ENCODE results near the gene ERC2. TPM values are rescaled to one million over a fixed set of nuclear protein-coding genes. Genes with fewer than 3 reads are reported as not detected.

The ERC2 gene
- total and polyA plus RNA-seq, 2 of the 13 experiments (the other 11 are each of a cell fraction or from before 2014, with no cell fraction given) = 0.16 to 0.22 TPM

GRCh38 chr3:55910543-55910942, 557.7 kb downstream of the ERC2 start (continued):
- TF ChIP-seq, protein P1, sequence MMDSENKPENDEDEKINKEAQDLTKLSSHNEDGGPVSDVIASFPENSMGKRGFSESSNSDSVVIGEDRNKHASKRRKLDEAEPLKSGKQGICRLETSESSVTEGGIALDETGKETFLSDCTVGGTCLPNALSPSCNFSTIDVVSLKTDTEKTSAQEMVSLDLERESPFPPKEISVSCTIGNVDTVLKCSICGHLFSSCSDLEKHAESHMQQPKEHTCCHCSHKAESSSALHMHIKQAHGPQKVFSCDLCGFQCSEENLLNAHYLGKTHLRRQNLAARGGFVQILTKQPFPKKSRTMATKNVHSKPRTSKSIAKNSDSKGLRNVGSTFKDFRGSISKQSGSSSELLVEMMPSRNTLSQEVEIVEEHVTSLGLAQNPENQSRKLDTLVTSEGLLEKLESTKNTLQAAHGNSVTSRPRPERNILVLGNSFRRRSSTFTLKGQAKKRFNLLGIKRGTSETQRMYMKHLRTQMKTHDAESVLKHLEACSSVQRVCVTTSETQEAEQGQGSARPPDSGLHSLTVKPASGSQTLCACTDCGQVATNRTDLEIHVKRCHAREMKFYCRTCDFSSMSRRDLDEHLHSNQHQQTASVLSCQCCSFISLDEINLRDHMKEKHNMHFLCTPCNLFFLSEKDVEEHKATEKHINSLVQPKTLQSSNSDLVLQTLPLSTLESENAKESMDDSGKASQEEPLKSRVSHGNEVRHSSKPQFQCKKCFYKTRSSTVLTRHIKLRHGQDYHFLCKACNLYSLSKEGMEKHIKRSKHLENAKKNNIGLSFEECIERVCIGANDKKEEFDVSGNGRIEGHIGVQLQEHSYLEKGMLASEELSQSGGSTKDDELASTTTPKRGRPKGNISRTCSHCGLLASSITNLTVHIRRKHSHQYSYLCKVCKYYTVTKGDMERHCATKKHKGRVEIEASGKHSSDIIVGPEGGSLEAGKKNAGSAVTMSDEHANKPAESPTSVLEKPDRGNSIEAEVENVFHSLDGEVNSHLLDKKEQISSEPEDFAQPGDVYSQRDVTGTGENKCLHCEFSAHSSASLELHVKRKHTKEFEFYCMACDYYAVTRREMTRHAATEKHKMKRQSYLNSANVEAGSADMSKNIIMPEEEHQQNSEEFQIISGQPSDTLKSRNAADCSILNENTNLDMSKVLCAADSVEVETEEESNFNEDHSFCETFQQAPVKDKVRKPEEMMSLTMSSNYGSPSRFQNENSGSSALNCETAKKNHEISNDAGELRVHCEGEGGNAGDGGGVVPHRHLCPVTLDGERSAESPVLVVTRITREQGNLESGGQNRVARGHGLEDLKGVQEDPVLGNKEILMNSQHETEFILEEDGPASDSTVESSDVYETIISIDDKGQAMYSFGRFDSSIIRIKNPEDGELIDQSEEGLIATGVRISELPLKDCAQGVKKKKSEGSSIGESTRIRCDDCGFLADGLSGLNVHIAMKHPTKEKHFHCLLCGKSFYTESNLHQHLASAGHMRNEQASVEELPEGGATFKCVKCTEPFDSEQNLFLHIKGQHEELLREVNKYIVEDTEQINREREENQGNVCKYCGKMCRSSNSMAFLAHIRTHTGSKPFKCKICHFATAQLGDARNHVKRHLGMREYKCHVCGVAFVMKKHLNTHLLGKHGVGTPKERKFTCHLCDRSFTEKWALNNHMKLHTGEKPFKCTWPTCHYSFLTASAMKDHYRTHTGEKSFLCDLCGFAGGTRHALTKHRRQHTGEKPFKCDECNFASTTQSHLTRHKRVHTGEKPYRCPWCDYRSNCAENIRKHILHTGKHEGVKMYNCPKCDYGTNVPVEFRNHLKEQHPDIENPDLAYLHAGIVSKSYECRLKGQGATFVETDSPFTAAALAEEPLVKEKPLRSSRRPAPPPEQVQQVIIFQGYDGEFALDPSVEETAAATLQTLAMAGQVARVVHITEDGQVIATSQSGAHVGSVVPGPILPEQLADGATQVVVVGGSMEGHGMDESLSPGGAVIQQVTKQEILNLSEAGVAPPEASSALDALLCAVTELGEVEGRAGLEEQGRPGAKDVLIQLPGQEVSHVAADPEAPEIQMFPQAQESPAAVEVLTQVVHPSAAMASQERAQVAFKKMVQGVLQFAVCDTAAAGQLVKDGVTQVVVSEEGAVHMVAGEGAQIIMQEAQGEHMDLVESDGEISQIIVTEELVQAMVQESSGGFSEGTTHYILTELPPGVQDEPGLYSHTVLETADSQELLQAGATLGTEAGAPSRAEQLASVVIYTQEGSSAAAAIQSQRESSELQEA (CRISPR knock-in tag; IDR thresholded peaks at IDR 0.05; ENCODE audit: not compliant biosample characterization) = no peak
- TF ChIP-seq NONO (IDR thresholded peaks at IDR 0.05) (no peak), NONO (CRISPR knock-in tag; conservative IDR thresholded peaks at IDR 0.05) (no peak)

DNA sequence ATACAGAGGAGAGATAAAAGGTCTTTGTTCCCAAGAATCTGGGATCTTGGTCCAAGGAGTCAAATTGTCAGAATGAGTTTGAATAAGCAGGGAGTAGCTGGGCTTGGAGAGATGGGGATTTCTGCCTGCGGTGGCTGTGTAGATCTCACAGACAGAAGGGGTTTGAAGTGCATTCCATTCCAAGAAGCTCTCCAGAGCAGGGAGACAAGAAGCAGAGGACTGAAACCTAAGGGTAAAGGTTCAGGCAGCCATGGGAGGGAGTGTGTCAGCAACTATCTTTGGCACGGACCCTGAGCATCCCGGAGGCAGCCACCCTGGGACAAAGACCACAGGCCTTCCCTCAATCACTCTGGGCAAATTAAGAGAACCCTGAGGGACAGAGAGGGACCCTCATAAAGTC, 558.9 kb downstream of the ERC2 start:
- 0% methylated on average over 3 of the region's 3 CpGs for WGBS (ENCODE audit: low lambda C conversion rate)
- intact Hi-C loops (cut with micrococcal nuclease; ENCODE audit: unreplicated experiment) (no loop called here), in situ Hi-C loops (cut with HindIII; ENCODE audit: extremely low pct_ligation_motif_present, low pct_unique_long_range_greater_than_20kb) (loop anchor here (25.0 kb wide), 1 partner anchor 1047 kb away; no protein-coding TSS in a partner anchor)
- H3K79me2 ChIP-seq (ENCODE audit: insufficient read depth, low read length) = no peaks in the 10 kb centered on the region
- no peak for ATAC-seq
- H4K20me1 ChIP-seq (ENCODE audit: insufficient read depth, low read length) = no peaks in the 10 kb centered on the region
- no TSS peak for BruUV-seq (replicated peaks)
- no peak overlapping the region for H2AFZ ChIP-seq (ENCODE audit: low read length)
- H3K9ac ChIP-seq (ENCODE audit: insufficient read depth, low read depth, low read length) = no peak overlapping the region
- H3K9me3 ChIP-seq (ENCODE audit: low read length) = no peaks in the 10 kb centered on the region
- no peaks in the 10 kb centered on the region for H3K27me3 ChIP-seq (ENCODE audit: control insufficient read depth in 1 of 2, insufficient read depth in 2 of 2, low read length in 2 of 2)
- H3K4me3 ChIP-seq (replicated peaks in 1 of 3; ENCODE audit: insufficient read depth in 1 of 3, low read depth in 2 of 3, low read length in 3 of 3) = no peak overlapping the region
- CTCF ChIA-PET (ENCODE audit: low intra/inter-chr PET ratio, low total read pairs) = no interaction called here
- no peaks in the 10 kb centered on the region for H3K36me3 ChIP-seq (replicated peaks in 1 of 2; ENCODE audit: control insufficient read depth in 1 of 2, insufficient read depth in 2 of 2, low read length in 2 of 2)
- H3K4me2 ChIP-seq (ENCODE audit: low read depth, low read length) = no peak overlapping the region
- H3K27ac ChIP-seq (ENCODE audit: extremely low read length, insufficient read depth, low read length) = no peak overlapping the region
- no peak for FAIRE-seq
- no peaks in the 10 kb centered on the region for H3K4me1 ChIP-seq (ENCODE audit: insufficient read depth, low read length)
- no peak for DNase-seq (ENCODE audit: low spot score)
- POLR2A ChIA-PET = no interaction called here
- TF ChIP-seq, protein P2, sequence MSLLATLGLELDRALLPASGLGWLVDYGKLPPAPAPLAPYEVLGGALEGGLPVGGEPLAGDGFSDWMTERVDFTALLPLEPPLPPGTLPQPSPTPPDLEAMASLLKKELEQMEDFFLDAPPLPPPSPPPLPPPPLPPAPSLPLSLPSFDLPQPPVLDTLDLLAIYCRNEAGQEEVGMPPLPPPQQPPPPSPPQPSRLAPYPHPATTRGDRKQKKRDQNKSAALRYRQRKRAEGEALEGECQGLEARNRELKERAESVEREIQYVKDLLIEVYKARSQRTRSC (CRISPR knock-in tag; IDR thresholded peaks at IDR 0.05; ENCODE audit: low read depth) = no peak
- no peak for TF ChIP-seq CREBL2 (CRISPR knock-in tag; IDR thresholded peaks at IDR 0.05; ENCODE audit: borderline replicate concordance)
- no peak for TF ChIP-seq POGK (CRISPR knock-in tag; conservative IDR thresholded peaks at IDR 0.05)
- no peak for TF ChIP-seq ZNF260 (CRISPR knock-in tag; IDR thresholded peaks at IDR 0.05; ENCODE audit: borderline replicate concordance, low read depth)
- no peak for TF ChIP-seq GABPB1 (CRISPR knock-in tag; IDR thresholded peaks at IDR 0.05)
- TF ChIP-seq, protein P3, sequence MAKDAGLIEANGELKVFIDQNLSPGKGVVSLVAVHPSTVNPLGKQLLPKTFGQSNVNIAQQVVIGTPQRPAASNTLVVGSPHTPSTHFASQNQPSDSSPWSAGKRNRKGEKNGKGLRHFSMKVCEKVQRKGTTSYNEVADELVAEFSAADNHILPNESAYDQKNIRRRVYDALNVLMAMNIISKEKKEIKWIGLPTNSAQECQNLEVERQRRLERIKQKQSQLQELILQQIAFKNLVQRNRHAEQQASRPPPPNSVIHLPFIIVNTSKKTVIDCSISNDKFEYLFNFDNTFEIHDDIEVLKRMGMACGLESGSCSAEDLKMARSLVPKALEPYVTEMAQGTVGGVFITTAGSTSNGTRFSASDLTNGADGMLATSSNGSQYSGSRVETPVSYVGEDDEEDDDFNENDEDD (CRISPR knock-in tag; IDR thresholded peaks at IDR 0.05; ENCODE audit: borderline replicate concordance) = no peak
- no peak for TF ChIP-seq TBX3 (IDR thresholded peaks at IDR 0.05; ENCODE audit: borderline replicate concordance)
